H1 (cell line): ENCODE results near the gene DENND1A. TPM values are rescaled to one million over a fixed set of nuclear protein-coding genes. Genes with fewer than 3 reads are reported as not detected.

Experiments used
- BACH1 ChIP-seq: IDR thresholded peaks from 2 replicates; pipeline ENCODE4 v1.6.1; 2012; ENCODE audit warnings: low read length, improper control_type of control experiment
- SP4 ChIP-seq: IDR thresholded peaks from 2 replicates; pipeline ENCODE4 v1.6.1; 2012; ENCODE audit warnings: low read length, inconsistent platforms
- polyA plus RNA-seq, 7 experiments: library from polyadenylated mRNA; depleted of rRNA in 3 of 7; stranded (reverse) in 5 of 7; unstranded in 2 of 7; fragments of >200 nt in 5 of 7; fragments of 200-250 nt in 2 of 7; gene quantifications; 1 replicate in 5 of 7; 2 replicates in 1 of 7; 4 replicates in 1 of 7; pipeline versions ENCODE4 v1.2.1 to v1.2.3, GENCODE V29; 2011 to 2013; ENCODE audit warnings: missing spikeins in 2 of 7, mixed read lengths in 2 of 7
- total RNA-seq: library from RNA; stranded (reverse); fragmentation: NEBNext Ultra II Directional; extraction: Animal tissue kit (Norgen Biotek cat#: 25700); gene quantifications from 2 replicates; pipeline ENCODE4 v1.2.1, GENCODE V29; 2021

DENND1A gene
- total and polyA plus RNA-seq, 2 of the 8 experiments (the other 6 are each of a cell fraction or from before 2014, with no cell fraction given) = 24.1 to 26.4 TPM

DNA sequence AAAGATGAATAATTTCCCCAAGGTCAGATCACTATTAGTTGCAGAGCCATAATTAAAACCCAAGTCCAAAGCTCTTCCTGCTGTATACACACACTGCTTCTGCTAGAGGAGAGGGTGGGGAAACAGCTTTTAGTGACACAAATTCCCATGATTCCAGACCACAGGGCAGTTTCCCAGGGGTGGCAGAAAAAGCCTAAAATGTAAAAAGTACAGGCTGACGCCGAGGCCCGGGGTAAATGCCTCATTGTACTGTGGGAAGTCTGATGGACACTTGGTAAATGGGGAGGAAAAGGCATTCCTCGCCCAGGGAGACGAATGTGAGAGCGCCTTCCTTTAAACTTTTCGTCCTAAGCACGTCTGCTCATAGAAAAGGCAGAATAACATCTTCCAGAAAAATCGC is 65.7 kb downstream of the DENND1A start (continued):
- TF ChIP-seq SP4 = no peak
- TF ChIP-seq BACH1 = no peak
